MCF 10A (cell line): ENCODE measurements around the gene GZMA. TPM values are rescaled to one million over a fixed set of nuclear protein-coding genes. Genes with fewer than 3 reads are reported as not detected.

Experiments
- BruUV-seq: library from RNA; stranded (reverse); fragments of 400-500 nt; replicated peaks from 2 replicates; lab custom pipeline; 2021; lab: Mats Ljungman, UMichigan
- CTCF ChIA-PET: fragments of 300-600 bp; sonication (Branson Sonifier 250); formaldehyde crosslinking; extraction: SDS; loops from one replicate; lab custom pipeline; 2021; ENCODE audit warnings: antibody characterized with exemption, inconsistent platforms; lab: Yijun Ruan, JAX
- POLR2A ChIA-PET: fragments of 300-600, 350-650 bp; sonication (Branson Sonifier 250); formaldehyde crosslinking; extraction: SDS; loops from one replicate; lab custom pipeline; 2020; ENCODE audit warnings: antibody characterized with exemption, inconsistent platforms; lab: Yijun Ruan, JAX
- DNase-seq: peaks from one replicate; pipeline ENCODE4 v3.0.0-alpha.2; 2018; ENCODE audit not compliant: unreplicated experiment
- H3K27ac Mint-ChIP-seq: one replicate; pipeline ENCODE4 v1.8.0; 2022; ENCODE audit warnings: mild to moderate bottlenecking, low read depth, mixed read lengths; ENCODE audit not compliant: unreplicated experiment
- H3K27me3 Mint-ChIP-seq: one replicate; pipeline ENCODE4 v1.8.0; 2022; ENCODE audit warnings: mixed read lengths; ENCODE audit not compliant: insufficient read depth, unreplicated experiment
- H3K36me3 Mint-ChIP-seq: one replicate; pipeline ENCODE4 v1.8.0; 2022; ENCODE audit warnings: mild to moderate bottlenecking, moderate library complexity, mixed read lengths; ENCODE audit not compliant: insufficient read depth, unreplicated experiment
- H3K4me1 Mint-ChIP-seq: one replicate; pipeline ENCODE4 v1.8.0; 2022; ENCODE audit warnings: mixed read lengths; ENCODE audit not compliant: insufficient read depth, unreplicated experiment
- H3K4me3 Mint-ChIP-seq: one replicate; pipeline ENCODE4 v1.8.0; 2022; ENCODE audit warnings: mild to moderate bottlenecking, moderate library complexity, mixed read lengths; ENCODE audit not compliant: unreplicated experiment
- H3K9me3 Mint-ChIP-seq: one replicate; pipeline ENCODE4 v1.8.0; 2022; ENCODE audit warnings: mixed read lengths; ENCODE audit not compliant: unreplicated experiment
- CTCF ChIP-seq: fragments of 200-600 bp; IDR thresholded peaks from one replicate; pipeline ENCODE4 v1.8.0; 2022; ENCODE audit warnings: antibody characterized with exemption, mild to moderate bottlenecking; ENCODE audit not compliant: unreplicated experiment
- intact Hi-C: fragments of 100-400 bp; cut with micrococcal nuclease; formaldehyde crosslinking; loops from 2 replicates; pipeline ENCODE4 v1.14.1; 2022
- total RNA-seq: library from RNA; stranded (reverse); gene quantifications from 2 replicates; pipeline ENCODE4 v1.2.3, GENCODE V29; 2022

The GZMA gene
- total RNA-seq, 1 experiment from 2014 or later = not detected

- no peaks in the 10 kb centered on the region for H3K4me1 Mint-ChIP-seq
Observed at GRCh38 chr5:55070968-55071367, 31.5 kb upstream of the GZMA start.

GRCh38 chr5:55071413-55071812 is 31.0 kb upstream of the GZMA start:
- no peak overlapping the region for H3K27ac Mint-ChIP-seq
- no peak for DNase-seq
- CTCF ChIA-PET = no interaction called here
- TF ChIP-seq CTCF = no peak
- H3K36me3 Mint-ChIP-seq = no peaks in the 10 kb centered on the region
- H3K27me3 Mint-ChIP-seq = peaks cover 33% of the 10 kb centered on the region
- no TSS peak for BruUV-seq
- POLR2A ChIA-PET = no interaction called here
- no peaks in the 10 kb centered on the region for H3K9me3 Mint-ChIP-seq
- intact Hi-C loops = no loop called here
- H3K4me1 Mint-ChIP-seq = no peaks in the 10 kb centered on the region
- no peak overlapping the region for H3K4me3 Mint-ChIP-seq

More at GRCh38 chr5:55070968-55071367, 31.5 kb upstream of the GZMA start:
- no TSS peak for BruUV-seq
- no peaks in the 10 kb centered on the region for H3K36me3 Mint-ChIP-seq
- ChIA-PET POLR2A (no interaction called here), CTCF (no interaction called here)
- H3K27me3 Mint-ChIP-seq = peaks cover 37% of the 10 kb centered on the region
- H3K27ac Mint-ChIP-seq = no peak overlapping the region
- TF ChIP-seq CTCF = no peak
- intact Hi-C loops = no loop called here
- H3K4me3 Mint-ChIP-seq = no peak overlapping the region
- H3K9me3 Mint-ChIP-seq = no peaks in the 10 kb centered on the region
- no peak for DNase-seq

- H3K27ac Mint-ChIP-seq = no peak overlapping the region
- no peak overlapping the region for H3K4me3 Mint-ChIP-seq
- no peak for DNase-seq
- intact Hi-C loops = no loop called here
- BruUV-seq = no TSS peak
- no peaks in the 10 kb centered on the region for H3K4me1 Mint-ChIP-seq
- peaks cover 21% of the 10 kb centered on the region for H3K27me3 Mint-ChIP-seq
- TF ChIP-seq CTCF = no peak
- H3K36me3 Mint-ChIP-seq = no peaks in the 10 kb centered on the region
- ChIA-PET CTCF (interaction anchor here (2.5 kb wide), 1 partner anchor 128 kb away, joined by 8 read pairs; no protein-coding TSS in a partner anchor), POLR2A (no interaction called here)
- no peaks in the 10 kb centered on the region for H3K9me3 Mint-ChIP-seq
Observed at GRCh38 chr5:55072666-55073065, 29.8 kb upstream of the GZMA start.

- no peak overlapping the region for H3K4me3 Mint-ChIP-seq
- H3K9me3 Mint-ChIP-seq = peaks cover 4% of the 10 kb centered on the region
- POLR2A ChIA-PET = interaction anchor here (0.7 kb wide), 1 partner anchor 11 kb away, joined by 3 read pairs; no protein-coding TSS in a partner anchor
- CTCF ChIA-PET = interaction anchor here (2.5 kb wide), 1 partner anchor 129 kb away, joined by 8 read pairs; no protein-coding TSS in a partner anchor
- BruUV-seq = no TSS peak
- H3K27me3 Mint-ChIP-seq = peaks cover 25% of the 10 kb centered on the region
- no peaks in the 10 kb centered on the region for H3K4me1 Mint-ChIP-seq
- DNase-seq = no peak
- H3K27ac Mint-ChIP-seq = no peak overlapping the region
- intact Hi-C loops = no loop called here
- no peaks in the 10 kb centered on the region for H3K36me3 Mint-ChIP-seq
- TF ChIP-seq CTCF = no peak
Observed at GRCh38 chr5:55073211-55073610, 29.2 kb upstream of the GZMA start.
